ENCODE data around the gene SORCS2.

GRCh38 chr4:7683126-7683703 lies 490.9 kb downstream of the SORCS2 start:
- no peak for TF ChIP-seq CTCF (IDR thresholded peaks at IDR 0.05)
- TF ChIP-seq POLR2A (IDR thresholded peaks at IDR 0.05), result no peak
